H1 (cell line): ENCODE measurements around the gene CELSR3.

Experiments
- CBX8 ChIP-seq: fragments of 300-800, 300-1000 bp; sonication (generic); IDR thresholded peaks from 2 replicates; pipeline ENCODE4 v1.7.1; 2016; ENCODE audit warnings: low read depth, low read length, borderline replicate concordance
- CTCF ChIP-seq, 3 experiments: IDR thresholded peaks; 1 replicate in 2 of 3; 2 replicates in 1 of 3; pipeline versions ENCODE4 v1.5.1 to v1.6.1; 2011; ENCODE audit warnings: low read length in 3 of 3, mild to moderate bottlenecking in 3 of 3, inconsistent platforms in 2 of 3, low read depth in 1 of 3, moderate library complexity in 1 of 3; ENCODE audit not compliant: insufficient read depth in 1 of 3; ENCODE audit errors: control extremely low read depth in 1 of 3
- E2F6 ChIP-seq: IDR thresholded peaks from 2 replicates; pipeline ENCODE4 v1.6.1; 2012; ENCODE audit warnings: inconsistent platforms
- EP300 ChIP-seq, 2 experiments: IDR thresholded peaks; 1 replicate in 1 of 2; 2 replicates in 1 of 2; pipeline ENCODE4 v1.6.1; 2011 to 2012; ENCODE audit warnings: low read depth in 2 of 2, low read length in 2 of 2, mild to moderate bottlenecking in 2 of 2, borderline replicate concordance in 1 of 2, inconsistent platforms in 1 of 2, moderate library complexity in 1 of 2
- HDAC6 ChIP-seq: IDR thresholded peaks from one replicate; pipeline ENCODE4 v1.7.1; 2012; ENCODE audit warnings: low read depth, mild to moderate bottlenecking, inconsistent platforms, low read length, moderate library complexity
- POLR2AphosphoS5 ChIP-seq: IDR thresholded peaks from 2 replicates; pipeline ENCODE4 v1.6.1; 2011; ENCODE audit warnings: low read depth, low read length
- USF2 ChIP-seq: IDR thresholded peaks from 2 replicates; pipeline ENCODE4 v1.6.1; 2011; ENCODE audit warnings: low read length, improper control_type of control experiment

- TF ChIP-seq POLR2AphosphoS5, result no peak; the same call in 1 of the 2 replicates
- no peak for TF ChIP-seq CTCF (IDR thresholded peaks at IDR 0.05; ENCODE audit: control extremely low read depth in 1 of 3, insufficient read depth in 1 of 3, low read depth in 1 of 3, low read length in 3 of 3)
- TF ChIP-seq HDAC6, result no peak
- TF ChIP-seq CBX8, result no peak
- no peak for TF ChIP-seq E2F6
- no peak for TF ChIP-seq USF2
- TF ChIP-seq EP300 (IDR thresholded peaks at IDR 0.05; ENCODE audit: borderline replicate concordance in 1 of 2, low read depth in 2 of 2, low read length in 2 of 2), result no peak
These were observed 17.0 kb upstream of the CELSR3 start for GRCh38 chr3:48679411-48680391.
